Right renal pelvis (tissue), 4 donors: ENCODE data around the gene ATP5F1D. TPM values are rescaled to one million over a fixed set of nuclear protein-coding genes. Genes with fewer than 3 reads are reported as not detected.
"Not testable (repeated sequence)": the region's sequence is repeated elsewhere in the genome, so short reads cannot be mapped to it uniquely, and the experiment has no call there.

ENCODE experiments used
- DNase-seq, 4 donors: peaks; one replicate each; pipeline ENCODE4 v3.0.0-alpha.2; 2013; ENCODE audit warnings: low read depth in 4 of 4, low spot score in 3 of 4, missing footprints in 1 of 4
- polyA plus RNA-seq, 4 donors: library from polyadenylated mRNA; unstranded; fragments of 120-200 nt; gene quantifications; one replicate each; pipeline ENCODE4 v1.2.1, GENCODE V29; 2013; ENCODE audit not compliant: insufficient read length in 4 of 4

Gene ATP5F1D
- 100 to 1,000 TPM in 2 of 4 donors, 10 to 100 TPM in 2; 85.5 to 156 (median 99.3) TPM for polyA plus RNA-seq

- peak in 1 of 4 donors; percentile 85 for DNase-seq
Measured at GRCh38 chr19:1241417-1242095, at the start of gene ATP5F1D. TSS of gene ATP5F1D (plus strand) at chr19:1241751. CDS start at chr19:1241851, 100 bp downstream.

GRCh38 chr19:1199531-1199930 is 42.0 kb upstream of the ATP5F1D start:
- no peak for DNase-seq

- not testable (repeated sequence) for DNase-seq
Measured at GRCh38 chr19:1200614-1201013, 40.9 kb upstream of the ATP5F1D start.

GRCh38 chr19:1205114-1206099 is 36.1 kb upstream of the ATP5F1D start, which contains the start of gene STK11:
TSS of gene STK11 (plus strand) at chr19:1205778. CDS start at chr19:1206914, 1,136 bp downstream.
- DNase-seq: peak; percentile 90 to 93 (median 90)

- DNase-seq: no peak
Measured at GRCh38 chr19:1206150-1206863, 35.2 kb upstream of the ATP5F1D start.

GRCh38 chr19:1206864-1207450 is 34.6 kb upstream of the ATP5F1D start:
- no peak for DNase-seq

- DNase-seq: not testable (repeated sequence)
Measured at GRCh38 chr19:1208830-1209229, 32.7 kb upstream of the ATP5F1D start.

- no peak for DNase-seq
Measured at GRCh38 chr19:1210227-1210538, 31.4 kb upstream of the ATP5F1D start.

- DNase-seq: no peak
Measured at GRCh38 chr19:1211494-1212234, 29.9 kb upstream of the ATP5F1D start.

GRCh38 chr19:1213391-1214286 is 27.9 kb upstream of the ATP5F1D start:
- no peak for DNase-seq

- no peak for DNase-seq
Measured at GRCh38 chr19:1214299-1214861, 27.2 kb upstream of the ATP5F1D start.

GRCh38 chr19:1214862-1215731 is 26.5 kb upstream of the ATP5F1D start:
- no peak for DNase-seq

GRCh38 chr19:1216756-1217155 is 24.8 kb upstream of the ATP5F1D start:
- no peak for DNase-seq

GRCh38 chr19:1217366-1217765 is 24.2 kb upstream of the ATP5F1D start:
- no peak for DNase-seq

GRCh38 chr19:1218751-1219567 is 22.6 kb upstream of the ATP5F1D start:
- no peak for DNase-seq

GRCh38 chr19:1219786-1220476 is 21.6 kb upstream of the ATP5F1D start:
- no peak for DNase-seq
